ENCODE results near the gene SPACDR.
"Not testable (repeated sequence)": the region's sequence is repeated elsewhere in the genome, so short reads cannot be mapped to it uniquely, and the experiment has no call there.

SPACDR gene

GRCh38 chr7:100467638-100468373, 3.7 kb upstream of the SPACDR start:
- DNase-seq (ENCODE audit: extremely low spot score, insufficient read length, low read depth): no peak
- FAIRE-seq: no peak

GRCh38 chr7:100466653-100467605, 2.9 kb upstream of the SPACDR start:
- FAIRE-seq: no peak

GRCh38 chr7:100465702-100466311, 1.7 kb upstream of the SPACDR start:
- no peak for FAIRE-seq
- no peak for DNase-seq (ENCODE audit: extremely low spot score, insufficient read length, low read depth)

More at GRCh38 chr7:100466653-100467605, 2.9 kb upstream of the SPACDR start:
- DNase-seq (ENCODE audit: extremely low spot score, insufficient read length, low read depth): no peak

GRCh38 chr7:100465299-100465698, 1.2 kb upstream of the SPACDR start:
- DNase-seq (ENCODE audit: extremely low spot score, insufficient read length, low read depth) (no peak), FAIRE-seq (no peak)

GRCh38 chr7:100464791-100465190, 731 bp upstream of the SPACDR start:
- DNase-seq (ENCODE audit: extremely low spot score, insufficient read length, low read depth) (no peak), FAIRE-seq (no peak)

GRCh38 chr7:100457033-100457432, 7.0 kb downstream of the SPACDR start:
- no peak for FAIRE-seq
- no peak for DNase-seq (ENCODE audit: extremely low spot score, insufficient read length, low read depth)

GRCh38 chr7:100456562-100456961, 7.5 kb downstream of the SPACDR start:
- DNase-seq (ENCODE audit: extremely low spot score, insufficient read length, low read depth): no peak
- FAIRE-seq: no peak

- DNase-seq (ENCODE audit: extremely low spot score, insufficient read length, low read depth): no peak
- no peak for FAIRE-seq
Measured at GRCh38 chr7:100455206-100455605, 8.9 kb downstream of the SPACDR start.

GRCh38 chr7:100453854-100454253, 10.2 kb downstream of the SPACDR start:
- not testable (repeated sequence) for FAIRE-seq; DNase-seq (ENCODE audit: extremely low spot score, insufficient read length, low read depth)

- FAIRE-seq: no peak
- DNase-seq (ENCODE audit: extremely low spot score, insufficient read length, low read depth): no peak
Measured at GRCh38 chr7:100452513-100452912, 11.5 kb downstream of the SPACDR start.

GRCh38 chr7:100449190-100449795, 14.8 kb downstream of the SPACDR start:
- no peak for FAIRE-seq

GRCh38 chr7:100447363-100447762, 16.7 kb downstream of the SPACDR start:
- not testable (repeated sequence) for FAIRE-seq

More at GRCh38 chr7:100449190-100449795, 14.8 kb downstream of the SPACDR start:
- DNase-seq (ENCODE audit: extremely low spot score, insufficient read length, low read depth): no peak

GRCh38 chr7:100446040-100446439, 18.0 kb downstream of the SPACDR start:
- FAIRE-seq: no peak
- no peak for DNase-seq (ENCODE audit: extremely low spot score, insufficient read length, low read depth)

More at GRCh38 chr7:100447363-100447762, 16.7 kb downstream of the SPACDR start:
- DNase-seq (ENCODE audit: extremely low spot score, insufficient read length, low read depth): not testable (repeated sequence)

- DNase-seq (ENCODE audit: extremely low spot score, insufficient read length, low read depth): no peak
- no peak for FAIRE-seq
Measured at GRCh38 chr7:100444311-100445278, 19.5 kb downstream of the SPACDR start.

- DNase-seq (ENCODE audit: extremely low spot score, insufficient read length, low read depth): no peak
- no peak for FAIRE-seq
Measured at GRCh38 chr7:100443096-100443840, 20.8 kb downstream of the SPACDR start.

GRCh38 chr7:100441641-100442535, 22.2 kb downstream of the SPACDR start:
- DNase-seq (ENCODE audit: extremely low spot score, insufficient read length, low read depth) (no peak), FAIRE-seq (no peak)

- FAIRE-seq; DNase-seq (ENCODE audit: extremely low spot score, insufficient read length, low read depth): not testable (repeated sequence)
Measured at GRCh38 chr7:100439244-100439643, 24.8 kb downstream of the SPACDR start.
